ENCODE data around the gene VPS4A.
"Not testable (repeated sequence)": the region's sequence is repeated elsewhere in the genome, so short reads cannot be mapped to it uniquely, and the experiment has no call there.

Gene VPS4A

DNA sequence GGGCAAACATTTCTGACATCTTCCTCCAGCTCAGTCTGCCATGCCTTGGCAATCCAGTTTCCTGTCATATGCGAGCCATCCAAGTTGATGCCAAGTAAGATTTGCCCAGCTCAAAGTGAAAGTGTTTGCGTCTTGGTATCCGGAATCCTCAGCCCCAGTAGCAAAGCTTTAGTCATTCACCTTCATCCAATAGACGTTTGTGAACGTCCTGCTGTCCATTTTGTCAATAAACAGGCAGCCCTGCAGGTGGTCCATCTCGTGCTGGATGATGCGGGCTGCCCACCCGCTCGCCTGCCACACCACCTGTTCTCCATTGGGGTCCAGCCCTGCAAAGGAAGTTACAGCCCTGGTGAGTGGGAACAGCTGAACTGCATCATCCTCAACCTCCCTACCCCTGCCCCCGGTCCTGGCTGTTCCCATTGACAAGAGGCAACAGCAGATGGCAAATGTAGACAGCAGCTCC lies 17.7 kb downstream of the VPS4A start:
- DNase-seq = no peak

- no peak for DNase-seq
Measured at GRCh38 chr16:69329369-69330285, 18.5 kb downstream of the VPS4A start.

- DNase-seq = peak; percentile 68
Measured at GRCh38 chr16:69330286-69331109, 19.3 kb downstream of the VPS4A start, which contains the start of gene PDF. TSS of gene PDF (minus strand) at chr16:69330588. CDS start at chr16:69330570, 18 bp downstream.

GRCh38 chr16:69334696-69335095 lies 23.5 kb downstream of the VPS4A start:
- no peak for DNase-seq

DNA sequence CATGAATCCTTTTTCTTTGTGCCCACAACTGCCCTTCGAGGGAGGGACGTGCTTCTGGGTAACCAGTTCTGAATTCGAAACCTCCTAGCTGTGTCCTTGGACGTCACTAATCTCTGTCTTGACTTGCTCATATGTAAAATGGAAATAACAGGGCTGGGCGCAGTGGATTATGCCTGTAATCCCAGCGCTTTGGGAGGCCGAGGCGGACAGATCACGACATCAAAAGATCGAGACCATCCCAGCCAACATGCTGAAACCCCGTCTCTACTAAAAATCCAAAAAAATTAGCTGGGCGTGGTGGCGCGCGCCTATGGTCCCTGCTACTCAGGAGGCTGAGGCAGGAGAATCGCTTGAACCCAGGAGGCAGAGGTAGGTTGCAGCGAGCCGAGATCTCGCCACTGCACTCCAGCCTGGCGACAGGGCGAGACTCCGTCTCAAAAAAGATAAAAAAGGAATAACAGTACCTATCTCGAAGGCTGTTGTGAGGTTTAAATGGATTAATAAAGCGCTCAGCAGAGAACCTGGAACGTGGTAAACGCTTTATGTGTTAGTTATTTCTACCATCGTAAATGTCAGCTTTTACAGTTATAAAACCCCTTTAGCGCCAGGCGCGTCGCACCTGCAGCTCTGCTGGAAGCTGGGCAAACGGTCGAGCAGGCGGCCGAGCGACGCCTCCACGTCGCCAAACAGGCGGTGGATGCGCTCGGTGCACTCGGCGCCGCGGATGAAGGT lies 27.6 kb downstream of the VPS4A start:
- no peak for DNase-seq

DNA sequence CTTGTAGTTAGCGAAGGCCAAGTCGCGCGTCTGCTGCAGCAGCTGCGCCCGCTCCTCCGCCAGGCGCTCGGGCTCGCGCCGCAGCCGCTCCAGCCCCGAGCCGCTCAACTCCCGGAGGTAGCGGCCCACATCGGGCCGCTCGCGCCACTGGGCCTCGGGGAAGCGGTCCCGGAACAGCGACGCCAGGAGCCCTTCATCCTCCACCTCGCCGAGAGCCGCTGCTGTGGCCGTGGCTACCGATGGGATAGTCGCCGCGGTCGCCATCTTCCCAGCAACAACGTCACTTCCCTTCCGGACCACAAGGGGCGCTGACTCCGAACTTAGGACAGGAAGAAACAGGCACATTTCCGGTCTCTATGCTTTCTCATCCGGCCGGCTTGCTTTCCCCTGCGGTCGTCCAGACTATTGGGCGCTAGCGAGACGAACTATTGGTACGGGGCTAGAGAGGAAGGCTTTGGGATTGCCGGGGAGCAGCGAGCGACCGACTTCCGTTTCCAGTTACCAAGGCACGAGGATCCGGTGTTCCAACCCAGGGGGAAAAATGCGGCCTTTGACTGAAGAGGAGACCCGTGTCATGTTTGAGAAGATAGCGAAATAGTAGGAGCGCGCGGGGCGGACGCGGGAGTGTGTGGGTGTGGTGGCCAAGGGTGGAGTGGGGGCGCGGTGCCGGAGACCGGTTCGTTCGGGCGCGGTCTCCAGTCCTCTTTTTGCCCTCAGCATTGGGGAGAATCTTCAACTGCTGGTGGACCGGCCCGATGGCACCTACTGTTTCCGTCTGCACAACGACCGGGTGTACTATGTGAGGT lies 28.3 kb downstream of the VPS4A start, which contains the start of the genes COG8 and NIP7:
Gene COG8 (minus strand): TSS at position 276 of the 806 bp plus-strand sequence. CDS start 12 bp downstream, at position 264.
Gene NIP7 (plus strand): TSS at position 484 of the 806 bp plus-strand sequence. CDS start 58 bp downstream, at position 542.
- DNase-seq = peak; percentile 93

DNA sequence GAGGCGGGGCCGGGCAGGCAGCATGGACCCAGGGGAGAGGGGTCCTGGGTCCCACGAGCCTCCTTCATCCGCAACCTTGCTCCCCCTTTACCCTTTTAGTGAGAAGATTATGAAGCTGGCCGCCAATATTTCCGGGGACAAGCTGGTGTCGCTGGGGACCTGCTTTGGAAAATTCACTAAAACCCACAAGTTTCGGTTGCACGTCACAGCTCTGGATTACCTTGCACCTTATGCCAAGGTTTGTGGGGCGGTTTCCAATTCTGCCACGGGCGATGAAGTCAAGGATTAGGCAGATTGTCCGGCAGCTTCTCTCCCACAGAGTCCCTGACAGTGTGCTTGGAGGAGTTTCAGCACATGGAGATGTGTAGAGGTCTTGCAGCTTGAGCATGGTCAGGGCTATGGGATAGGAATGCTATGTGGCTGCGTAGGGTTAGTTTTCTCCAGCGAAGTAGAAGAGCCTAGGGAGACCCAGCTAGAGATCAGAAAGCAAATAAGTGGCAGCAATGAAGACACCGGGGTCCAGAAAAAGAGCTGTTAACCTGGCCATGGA lies 29.0 kb downstream of the VPS4A start:
- DNase-seq = no peak

- DNase-seq = no peak
Measured at GRCh38 chr16:69344171-69344570, 33.0 kb downstream of the VPS4A start.

GRCh38 chr16:69345923-69346322 lies 34.8 kb downstream of the VPS4A start:
- no peak for DNase-seq

GRCh38 chr16:69346683-69347082 lies 35.5 kb downstream of the VPS4A start:
- DNase-seq = no peak

DNA sequence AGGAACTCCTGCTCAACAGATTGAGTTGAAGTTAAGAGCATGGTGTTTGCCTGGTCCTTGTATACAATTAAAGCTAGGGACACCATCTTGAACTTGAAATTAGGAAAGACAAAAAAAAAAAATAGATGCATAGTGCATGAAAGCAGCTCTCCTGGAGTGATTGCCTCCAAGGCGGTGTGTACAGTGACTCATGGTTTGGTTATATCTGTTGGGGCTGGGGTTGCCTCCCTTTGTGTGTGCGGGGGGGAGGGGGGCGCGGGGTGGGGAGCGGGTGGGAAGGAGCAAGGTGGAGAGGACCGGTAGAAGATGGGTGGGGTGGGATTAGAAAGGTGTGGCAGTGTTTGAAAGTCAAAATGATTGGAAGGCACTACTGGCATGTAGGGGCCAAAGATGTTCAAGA lies 37.1 kb downstream of the VPS4A start:
- no peak for DNase-seq

GRCh38 chr16:69349536-69349935 lies 38.4 kb downstream of the VPS4A start:
- DNase-seq = no peak

DNA sequence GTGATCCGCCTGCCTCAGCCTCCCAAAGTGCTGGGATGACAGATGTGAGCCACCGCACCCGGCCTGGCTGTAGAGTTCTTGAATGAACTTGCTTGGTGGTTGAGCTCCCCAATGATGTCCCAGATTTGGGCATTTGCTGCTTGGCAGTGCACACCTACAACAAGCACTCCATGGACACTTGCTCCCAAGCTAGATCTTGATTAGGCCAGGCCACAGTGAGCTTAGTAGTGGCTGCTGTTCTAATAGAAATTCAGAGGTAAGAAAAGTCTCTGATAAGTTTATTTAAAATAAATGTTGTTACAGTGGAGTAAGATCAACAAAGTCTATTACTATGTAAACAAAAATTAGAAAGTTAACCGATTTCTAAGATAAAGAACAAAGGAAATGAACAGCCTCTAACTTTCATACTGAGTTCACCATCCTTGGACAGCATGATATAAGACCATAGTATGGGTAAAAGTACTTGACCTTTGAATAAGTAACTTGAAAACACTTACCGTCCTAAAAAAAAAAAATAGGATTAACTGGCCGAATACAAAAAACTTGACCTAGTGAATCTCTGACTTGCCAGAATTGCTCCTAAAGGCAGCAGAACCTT lies 39.5 kb downstream of the VPS4A start:
- DNase-seq = no peak

DNA sequence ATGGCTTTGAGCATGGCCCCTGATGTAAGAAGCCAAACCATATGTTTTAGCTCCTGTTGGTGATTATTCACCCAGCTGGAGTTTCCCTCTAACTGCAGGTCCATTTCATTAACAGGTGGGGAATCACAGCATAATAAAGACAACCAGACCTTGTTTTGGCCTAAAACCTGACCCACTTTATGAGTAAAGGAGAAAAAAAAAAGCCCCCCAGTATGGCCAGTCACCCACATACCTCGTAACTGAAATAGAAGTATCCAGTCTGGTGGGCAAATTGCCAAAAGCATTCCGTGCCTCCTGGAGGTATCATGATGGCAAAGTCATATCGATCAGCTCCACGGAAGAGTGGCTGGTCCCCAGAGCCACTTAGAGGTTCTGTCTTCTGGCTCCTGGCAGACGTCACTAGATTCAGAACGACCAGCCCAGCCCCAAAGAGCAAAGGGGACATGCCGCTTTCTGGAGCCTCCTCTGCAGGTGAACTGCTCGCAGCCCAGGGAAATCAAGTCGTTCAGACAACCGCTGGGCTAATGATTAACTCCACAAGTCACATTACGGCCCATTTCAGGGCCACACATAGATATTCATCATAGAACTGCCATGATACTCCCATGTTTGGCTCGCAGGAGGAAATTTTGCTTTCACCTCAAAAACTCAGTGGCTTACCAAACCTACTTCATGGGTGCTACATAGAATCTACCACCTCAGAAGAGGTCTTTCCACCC lies 40.3 kb downstream of the VPS4A start, which contains the start of gene TMED6:
Gene TMED6 (minus strand): TSS at position 478 of the 719 bp plus-strand sequence. CDS start 33 bp downstream, at position 445.
- DNase-seq = no peak

- not testable (repeated sequence) for DNase-seq
Measured at GRCh38 chr16:69360070-69360469, 48.9 kb downstream of the VPS4A start.

- no peak for DNase-seq
Measured at GRCh38 chr16:69363281-69363717, 52.1 kb downstream of the VPS4A start.

DNA sequence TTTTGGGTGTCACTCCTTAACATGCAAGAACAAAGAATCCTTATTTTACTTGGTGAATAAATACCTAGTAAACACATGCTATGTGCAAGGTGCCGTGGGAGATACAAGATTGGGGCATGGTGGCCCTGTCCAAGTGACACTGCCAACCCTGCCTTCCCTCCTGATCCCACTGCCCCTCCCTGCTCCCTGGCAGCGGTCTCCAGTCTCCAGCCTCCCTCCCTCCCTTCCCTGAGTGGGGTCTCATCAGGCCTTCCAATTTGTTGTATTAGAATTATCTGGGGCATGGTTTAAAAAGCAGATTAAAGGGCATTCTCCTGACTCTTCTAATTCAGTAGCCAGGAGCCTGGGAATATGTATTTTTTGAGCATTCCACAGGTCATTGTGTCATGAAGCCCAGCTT lies 52.9 kb downstream of the VPS4A start:
- no peak for DNase-seq

GRCh38 chr16:69365901-69366300 lies 54.8 kb downstream of the VPS4A start:
- no peak for DNase-seq

DNA sequence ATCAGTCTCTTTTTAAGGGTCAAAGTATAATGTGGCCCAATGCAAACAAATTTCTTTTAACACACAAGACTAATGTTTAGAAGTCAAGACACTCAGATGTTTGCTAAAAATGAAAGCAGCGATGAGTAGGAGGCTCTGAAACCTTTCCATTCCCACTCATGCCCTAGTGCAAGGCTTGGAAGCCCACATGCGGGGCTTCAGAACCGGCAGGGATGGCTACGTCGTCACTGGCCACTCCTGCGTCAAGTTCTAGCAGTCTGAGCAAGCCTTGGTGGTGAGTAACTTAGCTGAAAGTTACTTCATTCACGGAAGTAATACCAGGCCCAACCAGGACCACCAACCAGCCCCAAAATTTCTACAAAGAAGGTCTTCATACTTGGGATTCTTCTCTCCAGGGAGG lies 55.3 kb downstream of the VPS4A start:
- no peak for DNase-seq

GRCh38 chr16:69367980-69368379 lies 56.8 kb downstream of the VPS4A start:
- no peak for DNase-seq
